Measurements from ENCODE around the gene DTD1.

DTD1 gene

GRCh38 chr20:18621004-18621403, 33.1 kb downstream of the DTD1 start:
- DNase-seq = no peak

GRCh38 chr20:18623156-18623910, 35.5 kb downstream of the DTD1 start:
- DNase-seq = no peak

DNA sequence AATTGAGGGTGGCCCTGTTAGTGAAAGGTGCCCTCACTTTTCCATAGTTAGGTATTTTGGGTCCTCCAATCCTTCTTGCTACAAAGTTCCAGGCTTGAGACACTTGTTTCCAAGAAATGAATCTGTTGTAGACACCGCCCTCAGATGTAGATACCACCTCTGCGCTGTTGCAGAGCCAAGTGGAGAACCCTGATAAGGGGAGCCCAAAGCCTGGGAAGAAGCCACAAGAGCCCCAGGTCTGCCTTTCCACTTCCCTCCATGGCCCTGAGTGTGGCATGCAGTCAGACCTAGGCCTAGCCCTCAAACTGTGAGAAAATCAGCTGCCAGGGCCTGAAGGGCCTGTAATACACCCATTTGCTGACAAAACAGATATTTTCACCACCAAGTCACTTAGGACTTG, 37.1 kb downstream of the DTD1 start:
- no peak for DNase-seq

DNA sequence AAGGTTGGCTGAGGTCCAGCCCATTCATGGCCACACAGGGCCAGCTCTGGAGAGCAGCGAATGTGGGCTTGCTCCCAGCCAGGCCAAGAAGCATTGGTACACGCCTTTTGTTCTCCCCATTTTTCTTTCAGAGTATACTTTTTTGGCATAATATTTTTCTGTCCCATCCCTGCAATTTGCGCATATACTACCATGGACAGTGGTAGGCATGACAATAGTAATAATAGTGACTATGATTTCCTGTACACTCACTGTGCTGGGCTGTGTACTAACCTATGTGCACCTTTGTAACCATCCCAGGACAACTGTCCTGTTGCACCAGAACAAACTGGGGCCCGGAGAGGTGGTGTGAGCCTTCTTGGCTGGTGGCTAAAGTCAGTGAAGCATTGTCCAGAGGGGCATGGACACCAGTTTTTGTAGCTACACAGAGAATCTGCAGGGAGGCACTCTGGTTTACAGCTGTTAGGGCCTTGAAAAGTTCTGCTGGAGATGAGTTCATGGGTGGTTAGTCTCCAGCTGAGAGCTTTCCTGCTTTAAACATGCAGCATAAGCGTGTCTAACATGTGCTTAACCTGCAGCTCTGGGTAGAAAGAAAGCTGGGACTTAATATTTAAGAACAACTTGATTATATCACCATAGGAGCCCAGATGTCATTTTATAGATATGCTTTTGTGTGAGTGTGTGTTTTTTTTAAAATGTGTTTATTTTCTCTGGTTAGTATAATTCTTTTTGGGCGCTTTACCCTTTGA, 38.2 kb downstream of the DTD1 start:
- DNase-seq = no peak

DNA sequence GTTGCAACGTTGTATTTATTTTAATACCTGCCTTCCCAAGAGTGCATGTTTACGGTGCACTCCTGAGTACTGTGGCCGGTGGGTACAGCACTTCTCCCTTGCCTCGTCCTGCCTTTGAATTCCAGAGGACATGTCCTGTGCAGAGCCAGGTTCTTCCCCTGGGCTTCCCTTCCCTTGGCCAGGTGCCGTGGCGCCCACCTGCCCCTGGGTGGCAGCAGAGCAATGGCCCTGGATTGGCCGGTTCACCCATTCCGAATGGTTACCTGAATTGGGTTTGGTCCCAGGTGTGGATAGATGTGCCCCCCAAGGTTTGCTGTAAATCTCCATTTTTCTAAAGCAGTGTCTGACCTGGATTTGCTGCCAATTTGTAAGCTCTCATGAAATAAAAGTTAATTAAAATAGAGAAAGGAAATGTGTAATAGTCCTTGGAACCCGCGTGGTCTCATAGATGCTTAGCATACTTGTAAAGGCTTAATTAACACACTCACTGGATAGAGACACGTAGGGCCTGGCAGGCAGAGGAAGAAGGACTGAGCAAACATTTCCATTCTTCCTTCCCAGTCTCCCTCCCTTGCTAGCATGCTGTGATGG, 40.6 kb downstream of the DTD1 start:
- DNase-seq = no peak

DNA sequence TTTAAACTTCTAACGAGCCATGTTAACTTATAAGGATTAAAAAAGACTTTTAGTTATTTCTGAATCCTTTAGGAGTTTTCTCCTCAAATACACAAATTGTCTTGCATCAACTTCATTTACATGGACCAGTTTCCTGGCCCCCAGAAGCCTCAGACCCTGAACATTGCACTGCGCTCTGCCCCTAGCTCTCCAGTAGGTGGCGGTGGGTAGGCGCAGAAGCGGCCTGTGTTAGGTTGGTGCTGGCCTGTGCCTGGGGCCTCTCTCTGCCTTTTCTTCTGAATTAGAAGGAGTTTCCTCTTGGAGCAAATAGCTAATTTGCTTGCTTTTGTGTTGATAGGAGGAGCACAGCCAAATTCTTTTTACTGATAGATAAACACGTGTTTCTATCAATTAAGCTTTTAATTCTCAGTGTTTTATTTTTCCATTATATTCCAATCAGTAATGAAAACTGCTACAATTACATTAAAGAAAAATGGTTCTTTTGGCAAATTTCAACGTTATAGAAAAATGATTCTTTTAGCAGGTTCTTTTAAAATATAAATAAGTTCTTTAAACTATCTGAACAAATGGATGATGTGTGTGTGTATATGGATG, 44.4 kb downstream of the DTD1 start:
- DNase-seq = peak; percentile 44

- DNase-seq = no peak
Observed at GRCh38 chr20:18633411-18633810, 45.6 kb downstream of the DTD1 start.

- no peak for DNase-seq
Observed at GRCh38 chr20:18634501-18634900, 46.6 kb downstream of the DTD1 start.

- DNase-seq = no peak
Observed at GRCh38 chr20:18635380-18635779, 47.5 kb downstream of the DTD1 start.

DNA sequence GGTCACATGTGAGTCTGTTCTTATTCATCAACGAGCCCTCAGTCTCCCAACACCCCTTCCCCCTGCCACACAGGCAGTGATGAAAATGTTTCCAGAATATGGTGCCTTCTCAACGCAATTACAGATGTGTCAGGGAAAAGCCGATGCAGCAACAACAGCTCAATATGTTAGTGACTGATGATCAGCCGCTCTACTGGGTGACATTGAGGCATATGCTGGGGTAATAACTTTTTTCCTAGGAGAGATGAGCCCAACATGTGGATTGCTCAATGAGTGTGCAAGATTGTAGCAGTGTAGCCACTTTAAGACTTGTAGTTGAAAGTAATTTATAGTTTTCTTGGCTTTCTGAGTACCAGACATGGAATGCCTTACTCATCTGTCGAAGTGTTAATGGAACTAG, 49.4 kb downstream of the DTD1 start:
- no peak for DNase-seq

DNA sequence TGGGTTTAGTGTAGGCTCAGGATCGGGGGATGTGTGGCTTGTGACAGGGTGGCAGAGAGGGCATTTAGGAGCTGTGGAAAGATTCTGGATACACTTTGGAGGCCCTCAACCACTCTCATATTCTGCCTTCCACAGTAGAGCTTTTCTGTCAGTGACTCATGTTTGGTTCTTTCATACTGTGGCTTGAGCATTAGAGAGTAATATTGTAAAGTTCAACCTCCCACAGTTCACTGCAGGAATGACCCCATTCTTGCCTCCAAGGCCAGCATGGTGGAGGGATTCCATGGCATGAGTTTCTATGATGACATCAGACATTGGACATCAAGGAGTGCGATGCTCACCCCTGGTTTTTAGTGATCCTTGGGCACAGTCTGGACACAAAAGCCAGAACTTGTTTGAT, 50.9 kb downstream of the DTD1 start:
- DNase-seq = no peak

GRCh38 chr20:18639501-18639979, 51.7 kb downstream of the DTD1 start:
- no peak for DNase-seq

GRCh38 chr20:18645196-18645745, 57.4 kb downstream of the DTD1 start:
- no peak for DNase-seq

GRCh38 chr20:18645851-18646250, 58.0 kb downstream of the DTD1 start:
- no peak for DNase-seq

DNA sequence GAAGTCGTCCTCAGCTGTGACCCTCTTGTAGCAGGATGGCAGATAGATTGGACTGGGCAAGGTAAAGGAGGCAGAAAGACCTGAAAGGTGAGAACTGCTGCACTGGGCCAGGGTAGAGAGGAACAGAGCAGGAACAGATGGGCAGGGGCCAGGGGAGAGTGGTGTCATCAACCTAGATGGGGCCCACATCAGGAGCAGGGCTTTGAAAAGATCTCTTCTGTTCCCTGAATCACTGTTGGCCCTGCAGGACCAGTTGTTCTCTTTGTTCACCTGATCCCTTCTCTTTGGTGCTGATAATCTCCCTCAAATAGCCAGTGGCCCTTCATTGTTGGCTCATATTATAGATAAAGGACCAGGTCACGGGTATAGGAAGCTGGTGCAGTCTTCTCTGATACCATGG, 59.9 kb downstream of the DTD1 start:
- no peak for DNase-seq

DNA sequence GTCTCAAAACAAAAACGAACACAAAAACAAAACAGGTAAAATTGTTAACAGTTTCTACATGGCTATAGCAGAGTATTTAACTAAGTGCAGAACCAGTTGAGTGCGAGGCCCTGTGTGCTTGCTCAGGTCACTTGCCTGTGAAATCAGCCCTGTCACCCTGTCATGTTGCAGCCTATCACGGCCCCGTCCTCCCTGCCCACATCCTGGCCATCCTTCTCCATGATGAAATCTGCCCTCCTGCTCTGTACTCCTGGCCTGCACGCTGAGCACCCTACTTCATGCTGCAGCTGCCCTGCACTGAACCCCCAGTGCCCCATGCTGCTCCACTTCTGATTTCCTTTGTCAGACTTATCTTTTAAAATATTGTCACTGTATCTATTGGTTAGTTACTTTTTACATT, 62.4 kb downstream of the DTD1 start:
- no peak for DNase-seq

DNA sequence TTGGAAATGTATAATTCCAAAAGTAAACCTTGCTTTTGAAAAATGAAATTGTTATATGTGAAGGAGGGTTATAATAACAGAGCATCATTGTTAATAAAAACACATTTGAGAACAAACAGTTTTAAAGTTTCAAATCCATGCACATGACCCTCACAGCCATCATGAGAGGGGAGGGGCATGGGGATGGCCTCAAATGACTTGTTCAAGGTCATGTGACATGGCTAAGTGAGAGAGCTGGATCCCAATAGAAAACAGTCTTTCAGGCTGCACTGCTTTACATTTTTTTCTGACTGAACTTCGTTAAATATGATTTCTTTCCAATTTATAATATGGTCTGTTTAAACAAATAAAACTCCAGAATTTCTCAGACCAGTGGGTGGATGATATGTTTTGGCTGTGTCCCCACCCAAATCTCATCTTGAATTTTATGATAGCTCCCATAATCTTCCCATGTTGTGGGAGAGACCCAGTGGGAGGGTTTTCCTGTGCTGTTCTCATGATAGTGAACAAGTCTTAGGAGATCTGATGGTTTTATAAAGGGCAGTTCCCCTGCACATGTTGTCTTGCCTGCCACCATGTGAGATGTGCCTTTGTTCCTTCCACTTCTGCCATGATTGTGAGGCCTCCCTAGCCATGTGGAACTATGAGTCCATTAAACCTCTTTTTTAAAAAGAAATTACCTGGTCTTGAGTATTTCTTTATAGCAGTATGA, 66.0 kb downstream of the DTD1 start:
- DNase-seq = no peak

- no peak for DNase-seq
Observed at GRCh38 chr20:18654448-18654773, 66.6 kb downstream of the DTD1 start.

- DNase-seq = no peak
Observed at GRCh38 chr20:18657575-18657974, 69.7 kb downstream of the DTD1 start.

- no peak for DNase-seq
Observed at GRCh38 chr20:18662279-18663040, 74.6 kb downstream of the DTD1 start.

GRCh38 chr20:18663932-18664331, 76.1 kb downstream of the DTD1 start:
- DNase-seq = no peak

- no peak for DNase-seq
Observed at GRCh38 chr20:18665135-18665534, 77.3 kb downstream of the DTD1 start.

All from NCI-H2029 treated with DMSO at 0.1 percent for 48 hours (cell line).